ENCODE measurements around the gene NELL1. TPM values are rescaled to one million over a fixed set of nuclear protein-coding genes. Genes with fewer than 3 reads are reported as not detected.

Gene NELL1
- total RNA-seq, 1 donor from 2014 or later: not detected

- H3K27me3 Mint-ChIP-seq: no peaks in the 10 kb centered on the region
- CTCF ChIA-PET: interaction anchor here (0.6 kb wide), 1 partner anchor 22 kb away, joined by 4 read pairs; no protein-coding TSS in a partner anchor
- ATAC-seq (ENCODE audit: low read depth) (no peak), DNase-seq (no peak)
- no peaks in the 10 kb centered on the region for H3K36me3 Mint-ChIP-seq (ENCODE audit: low read depth)
- POLR2A ChIA-PET: no interaction called here
- no peaks in the 10 kb centered on the region for H3K4me1 Mint-ChIP-seq
- H3K27ac Mint-ChIP-seq: no peak overlapping the region
- H3K9me3 Mint-ChIP-seq: no peaks in the 10 kb centered on the region
- no peak overlapping the region for H3K4me3 Mint-ChIP-seq
- TF ChIP-seq CTCF (IDR thresholded peaks at IDR 0.05): no peak
- intact Hi-C loops (cut with micrococcal nuclease): no loop called here
Measured at GRCh38 chr11:20926799-20927540, 257.6 kb downstream of the NELL1 start.

- Mint-ChIP-seq H3K4me3 (no peak overlapping the region), H3K27me3 (no peaks in the 10 kb centered on the region), H3K36me3 (ENCODE audit: low read depth) (no peaks in the 10 kb centered on the region), H3K27ac (no peak overlapping the region), H3K9me3 (no peaks in the 10 kb centered on the region), H3K4me1 (no peaks in the 10 kb centered on the region)
- no peak for DNase-seq
- POLR2A ChIA-PET: no interaction called here
- CTCF ChIA-PET: no interaction called here
- intact Hi-C loops (cut with micrococcal nuclease): no loop called here
- no peak for TF ChIP-seq CTCF (IDR thresholded peaks at IDR 0.05)
- no peak for ATAC-seq (ENCODE audit: low read depth)
Measured at GRCh38 chr11:20931029-20931428, 261.6 kb downstream of the NELL1 start.

GRCh38 chr11:20933086-20933485 lies 263.7 kb downstream of the NELL1 start:
- H3K9me3 Mint-ChIP-seq: no peaks in the 10 kb centered on the region
- H3K4me1 Mint-ChIP-seq: no peaks in the 10 kb centered on the region
- H3K27ac Mint-ChIP-seq: no peak overlapping the region
- DNase-seq (no peak), ATAC-seq (ENCODE audit: low read depth) (no peak)
- TF ChIP-seq CTCF (IDR thresholded peaks at IDR 0.05): no peak
- POLR2A ChIA-PET: no interaction called here
- H3K36me3 Mint-ChIP-seq (ENCODE audit: low read depth): no peaks in the 10 kb centered on the region
- H3K27me3 Mint-ChIP-seq: no peaks in the 10 kb centered on the region
- CTCF ChIA-PET: no interaction called here
- no peak overlapping the region for H3K4me3 Mint-ChIP-seq
- intact Hi-C loops (cut with micrococcal nuclease): no loop called here

- Mint-ChIP-seq H3K36me3 (ENCODE audit: low read depth) (no peaks in the 10 kb centered on the region), H3K4me1 (no peaks in the 10 kb centered on the region), H3K27me3 (no peaks in the 10 kb centered on the region), H3K4me3 (no peak overlapping the region), H3K9me3 (no peaks in the 10 kb centered on the region), H3K27ac (no peak overlapping the region)
- POLR2A ChIA-PET: no interaction called here
- CTCF ChIA-PET: no interaction called here
- ATAC-seq (ENCODE audit: low read depth) (no peak), DNase-seq (no peak)
- intact Hi-C loops (cut with micrococcal nuclease): no loop called here
- no peak for TF ChIP-seq CTCF (IDR thresholded peaks at IDR 0.05)
Measured at GRCh38 chr11:20933958-20934357, 264.6 kb downstream of the NELL1 start.

GRCh38 chr11:20934516-20934915 lies 265.1 kb downstream of the NELL1 start:
- intact Hi-C loops (cut with micrococcal nuclease): no loop called here
- CTCF ChIA-PET: no interaction called here
- Mint-ChIP-seq H3K27ac (no peak overlapping the region), H3K4me3 (no peak overlapping the region), H3K4me1 (no peaks in the 10 kb centered on the region), H3K36me3 (ENCODE audit: low read depth) (no peaks in the 10 kb centered on the region), H3K9me3 (no peaks in the 10 kb centered on the region), H3K27me3 (no peaks in the 10 kb centered on the region)
- TF ChIP-seq CTCF (IDR thresholded peaks at IDR 0.05): no peak
- ATAC-seq (ENCODE audit: low read depth) (no peak), DNase-seq (no peak)
- POLR2A ChIA-PET: no interaction called here
